22Rv1 (cell line): Measurements from ENCODE around the gene TENM4.

Experiments used
- ZFX ChIP-seq: fragments of 450-650 bp; IDR thresholded peaks from 2 replicates; pipeline ENCODE4 v1.6.1; 2017; ENCODE audit warnings: antibody characterized with exemption, borderline replicate concordance
- TF ChIP-seq, protein P1 (sequence below): fragments of 450-650 bp; IDR thresholded peaks from 2 replicates; pipeline ENCODE4 v1.5.1; 2017; ENCODE audit warnings: mild to moderate bottlenecking

DNA sequence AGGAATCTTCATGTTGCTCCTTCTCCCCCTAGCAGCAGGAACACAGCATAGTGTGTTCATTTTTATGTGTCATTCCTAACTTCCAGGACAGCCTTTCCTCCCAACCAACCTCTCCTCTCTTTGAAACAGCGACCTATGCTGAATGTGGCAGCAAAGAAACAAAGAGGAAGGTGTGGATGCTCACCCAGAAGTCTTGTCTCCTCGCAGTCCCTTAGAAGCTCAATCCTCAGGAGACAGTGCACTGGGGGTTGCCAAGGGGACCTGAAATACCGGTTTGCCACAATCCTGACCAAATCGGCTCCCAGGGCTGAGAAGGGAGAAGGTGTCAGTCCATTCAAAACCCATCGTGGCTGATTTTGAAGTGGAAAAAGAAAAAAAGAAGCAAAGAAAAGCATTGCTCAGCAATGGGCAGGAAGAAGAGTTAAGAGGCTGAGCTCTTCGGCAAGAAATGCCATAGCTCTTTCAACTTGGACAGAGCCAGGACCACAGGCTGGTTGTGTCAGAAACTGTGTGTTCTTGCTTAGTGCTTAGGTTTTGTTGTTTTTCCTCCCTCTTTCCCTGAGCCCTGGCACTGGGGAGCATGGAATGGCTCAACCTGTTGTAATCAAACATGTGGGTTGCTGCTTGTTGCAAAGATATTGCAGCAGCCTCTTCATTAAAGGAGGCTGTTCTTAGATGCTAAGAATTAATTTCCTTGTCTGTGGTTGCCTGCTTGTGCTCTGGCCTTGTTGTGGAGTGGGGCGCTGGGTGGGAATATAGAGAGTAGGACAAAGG is 30.4 kb upstream of the TENM4 start:
- TF ChIP-seq, protein P1, sequence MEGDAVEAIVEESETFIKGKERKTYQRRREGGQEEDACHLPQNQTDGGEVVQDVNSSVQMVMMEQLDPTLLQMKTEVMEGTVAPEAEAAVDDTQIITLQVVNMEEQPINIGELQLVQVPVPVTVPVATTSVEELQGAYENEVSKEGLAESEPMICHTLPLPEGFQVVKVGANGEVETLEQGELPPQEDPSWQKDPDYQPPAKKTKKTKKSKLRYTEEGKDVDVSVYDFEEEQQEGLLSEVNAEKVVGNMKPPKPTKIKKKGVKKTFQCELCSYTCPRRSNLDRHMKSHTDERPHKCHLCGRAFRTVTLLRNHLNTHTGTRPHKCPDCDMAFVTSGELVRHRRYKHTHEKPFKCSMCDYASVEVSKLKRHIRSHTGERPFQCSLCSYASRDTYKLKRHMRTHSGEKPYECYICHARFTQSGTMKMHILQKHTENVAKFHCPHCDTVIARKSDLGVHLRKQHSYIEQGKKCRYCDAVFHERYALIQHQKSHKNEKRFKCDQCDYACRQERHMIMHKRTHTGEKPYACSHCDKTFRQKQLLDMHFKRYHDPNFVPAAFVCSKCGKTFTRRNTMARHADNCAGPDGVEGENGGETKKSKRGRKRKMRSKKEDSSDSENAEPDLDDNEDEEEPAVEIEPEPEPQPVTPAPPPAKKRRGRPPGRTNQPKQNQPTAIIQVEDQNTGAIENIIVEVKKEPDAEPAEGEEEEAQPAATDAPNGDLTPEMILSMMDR, result no peak
- no peak for TF ChIP-seq ZFX
